NCI-H2196 treated with DMSO at 0.1 percent for 48 hours (cell line): ENCODE data around the gene APEX2.
"Not testable (repeated sequence)": the region's sequence is repeated elsewhere in the genome, so short reads cannot be mapped to it uniquely, and the experiment has no call there.

Experiments
- DNase-seq: peaks from one replicate; lab custom pipeline; 2025; ENCODE audit not compliant: unreplicated experiment; lab: John Stamatoyannopoulos, UW

Gene APEX2

DNA sequence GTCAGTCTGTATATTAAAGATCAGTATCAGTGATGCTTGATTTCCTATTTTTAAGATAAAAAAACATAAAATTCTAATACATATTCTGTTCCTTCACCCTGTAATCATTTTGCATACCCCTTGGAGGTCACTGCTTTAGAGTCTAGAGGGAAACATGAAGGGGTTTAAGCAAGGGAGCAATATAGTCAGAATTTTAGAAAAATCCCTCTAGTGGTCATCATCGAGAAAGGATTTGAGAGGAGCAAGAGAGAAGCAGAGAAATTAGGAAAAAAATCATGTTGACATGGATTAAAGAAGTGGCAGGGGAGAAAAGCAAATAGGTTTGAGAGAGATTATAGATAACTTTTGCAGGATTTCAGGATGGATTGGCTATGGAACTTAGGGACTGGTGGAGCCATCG lies 11.1 kb downstream of the APEX2 start:
- no peak for DNase-seq

- DNase-seq: no peak
Observed at GRCh38 chrX:55014897-55015299, 14.7 kb downstream of the APEX2 start.

DNA sequence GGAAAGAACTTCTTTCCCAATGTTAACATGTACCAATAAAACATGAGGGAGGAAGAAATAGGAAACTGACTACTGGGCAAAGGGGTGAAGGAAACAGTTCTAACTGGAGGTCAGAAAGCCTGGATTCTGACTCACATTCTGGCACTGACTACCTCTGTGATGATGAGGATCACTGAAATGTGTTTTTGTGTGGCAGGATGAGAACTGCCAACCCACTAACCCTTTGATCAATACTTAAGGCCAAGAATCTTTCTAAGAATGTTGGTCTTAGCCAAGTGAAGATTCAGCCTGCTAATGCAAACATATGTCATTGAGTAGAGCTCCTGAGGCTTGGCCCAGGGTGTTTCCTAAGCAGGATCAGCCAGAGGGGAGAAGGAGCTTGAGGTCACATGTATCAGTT lies 26.0 kb downstream of the APEX2 start:
- DNase-seq: no peak

- no peak for DNase-seq
Observed at GRCh38 chrX:55026840-55027239, 26.7 kb downstream of the APEX2 start.

- DNase-seq: no peak
Observed at GRCh38 chrX:55028040-55028439, 27.9 kb downstream of the APEX2 start.

DNA sequence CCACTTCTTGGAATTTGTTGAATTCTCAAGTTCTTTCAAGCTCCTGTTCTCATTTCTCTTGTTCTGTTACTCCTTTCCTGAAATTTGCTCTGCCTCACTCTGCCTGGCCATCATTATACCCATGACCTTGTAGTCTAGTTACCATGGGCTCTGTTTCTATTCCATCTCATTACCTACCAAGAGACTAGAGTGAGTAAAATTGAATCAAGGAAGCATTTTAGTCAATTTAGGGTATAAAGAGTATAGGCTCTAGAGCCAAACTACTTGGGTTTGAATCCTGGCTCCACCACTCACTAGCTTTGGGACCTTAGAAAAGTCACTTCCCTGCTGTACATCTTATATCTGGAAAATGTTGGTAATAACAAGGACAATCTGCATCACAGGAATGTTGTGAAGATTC lies 28.4 kb downstream of the APEX2 start:
- DNase-seq: no peak

- DNase-seq: no peak
Observed at GRCh38 chrX:55029291-55029690, 29.1 kb downstream of the APEX2 start.

GRCh38 chrX:55030271-55031205 lies 30.4 kb downstream of the APEX2 start, which contains the start of gene ALAS2:
Gene ALAS2, minus strand, starts transcription at chrX:55030977. Its CDS starts 4,977 bp downstream, at chrX:55026000.
- DNase-seq: no peak

DNA sequence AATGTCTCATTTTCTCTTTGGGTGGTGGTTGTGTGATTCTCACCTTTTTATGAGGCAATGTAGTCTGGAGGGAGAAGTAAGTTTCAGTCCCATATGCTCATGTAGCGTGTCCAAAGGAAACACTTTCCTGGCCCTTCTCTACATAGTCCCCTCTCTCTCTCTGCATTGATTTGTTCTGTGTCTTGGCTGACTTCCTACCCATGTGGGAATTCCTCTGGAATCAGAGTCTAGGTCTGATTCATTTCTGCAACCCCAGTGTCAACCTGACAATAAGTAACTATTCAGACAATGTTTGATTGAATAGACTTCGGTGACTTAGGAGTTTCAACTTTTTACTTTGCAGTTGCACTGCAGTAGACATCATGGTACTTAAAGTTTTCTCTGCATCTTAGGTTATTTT lies 33.3 kb downstream of the APEX2 start:
- DNase-seq: no peak

- DNase-seq: no peak
Observed at GRCh38 chrX:55039471-55039870, 39.3 kb downstream of the APEX2 start.

DNA sequence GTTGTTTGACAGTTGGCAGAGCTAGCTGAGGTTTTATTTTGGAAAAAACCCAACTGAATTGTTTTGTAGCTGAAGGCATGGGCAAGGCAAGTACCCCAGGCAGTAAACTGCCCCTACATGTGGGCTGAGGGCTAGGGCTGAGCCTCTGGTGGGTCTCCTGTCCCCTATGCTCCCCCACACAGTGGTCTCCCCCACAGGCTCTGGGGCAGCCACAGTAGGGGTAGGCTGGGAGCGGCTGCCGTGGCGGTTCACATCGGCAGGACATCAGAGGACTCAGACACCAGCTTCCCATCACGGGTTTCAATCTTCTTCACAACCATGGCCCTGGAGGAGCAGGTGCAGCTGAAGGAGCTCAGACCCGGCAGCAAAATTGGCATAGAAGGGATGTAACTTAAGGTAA lies 41.4 kb downstream of the APEX2 start:
- DNase-seq: no peak

- DNase-seq: not testable (repeated sequence)
Observed at GRCh38 chrX:55050599-55050998, 50.4 kb downstream of the APEX2 start.

DNA sequence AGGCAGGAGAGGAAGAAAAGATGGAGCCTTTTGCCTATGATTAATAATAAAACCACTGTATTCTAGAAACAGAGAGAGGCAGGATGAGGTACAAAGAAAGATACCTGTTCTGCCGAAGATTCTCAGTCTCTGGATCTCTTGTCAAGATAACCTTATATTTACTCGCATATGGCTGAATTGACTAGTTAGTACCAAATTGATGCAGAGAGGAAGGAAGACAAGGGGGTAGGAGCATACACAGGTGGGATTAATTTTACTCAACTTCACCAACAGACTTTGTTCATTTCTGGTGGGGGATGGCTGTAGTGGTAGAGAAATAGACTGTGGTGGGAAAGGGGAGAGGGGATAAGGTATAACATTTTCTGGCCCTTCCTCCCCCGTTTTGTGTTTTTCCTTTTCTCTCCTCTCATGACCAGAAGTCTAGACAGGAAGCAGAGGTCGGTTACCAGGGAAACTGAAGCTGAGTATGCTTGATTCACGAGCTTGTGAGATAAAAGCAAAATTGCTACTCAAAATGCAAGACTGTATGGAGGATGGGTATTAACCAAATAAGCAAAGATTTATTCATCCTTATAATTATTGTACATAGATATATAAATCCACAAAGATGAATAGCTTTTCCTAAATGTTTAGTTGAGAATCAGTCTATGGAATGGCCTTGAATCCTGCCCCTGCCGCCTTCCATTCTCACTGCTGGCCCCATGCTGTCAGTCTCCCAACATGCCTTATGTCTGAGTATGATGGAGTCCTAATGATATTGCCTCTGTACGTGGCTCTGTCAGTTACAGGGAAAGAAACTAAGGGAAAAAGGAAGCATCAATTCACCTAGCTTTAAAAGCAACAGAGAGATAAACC lies 56.9 kb downstream of the APEX2 start:
- DNase-seq: peak; percentile 4

GRCh38 chrX:55057675-55058249 lies 57.6 kb downstream of the APEX2 start:
- DNase-seq: peak; percentile 13
